ENCODE results near the gene CERS6.
"Not testable (repeated sequence)": the region's sequence is repeated elsewhere in the genome, so short reads cannot be mapped to it uniquely, and the experiment has no call there.

The CERS6 gene

GRCh38 chr2:168650139-168650538 is 194.1 kb downstream of the CERS6 start:
- DNase-seq, result no peak

GRCh38 chr2:168650781-168651180 is 194.7 kb downstream of the CERS6 start:
- no peak for DNase-seq

- no peak for DNase-seq
Observed at GRCh38 chr2:168652997-168653921, 197.2 kb downstream of the CERS6 start.

GRCh38 chr2:168654705-168655104 is 198.6 kb downstream of the CERS6 start:
- DNase-seq, result no peak

GRCh38 chr2:168655207-168655606 is 199.1 kb downstream of the CERS6 start:
- DNase-seq, result no peak

GRCh38 chr2:168657378-168657777 is 201.3 kb downstream of the CERS6 start:
- not testable (repeated sequence) for DNase-seq

GRCh38 chr2:168658706-168659105 is 202.6 kb downstream of the CERS6 start:
- DNase-seq, result no peak

- no peak for DNase-seq
Observed at GRCh38 chr2:168660870-168661862, 205.1 kb downstream of the CERS6 start.

- DNase-seq, result no peak
Observed at GRCh38 chr2:168661863-168662256, 205.8 kb downstream of the CERS6 start.

- no peak for DNase-seq
Observed at GRCh38 chr2:168662651-168663208, 206.7 kb downstream of the CERS6 start.

- no peak for DNase-seq
Observed at GRCh38 chr2:168663993-168664392, 207.9 kb downstream of the CERS6 start.

GRCh38 chr2:168664715-168665114 is 208.6 kb downstream of the CERS6 start:
- not testable (repeated sequence) for DNase-seq

GRCh38 chr2:168666339-168666738 is 210.3 kb downstream of the CERS6 start:
- DNase-seq, result no peak

GRCh38 chr2:168667156-168667555 is 211.1 kb downstream of the CERS6 start:
- DNase-seq, result no peak

- DNase-seq, result no peak
Observed at GRCh38 chr2:168669151-168669550, 213.1 kb downstream of the CERS6 start.

- DNase-seq, result no peak
Observed at GRCh38 chr2:168670478-168670877, 214.4 kb downstream of the CERS6 start.

- no peak for DNase-seq
Observed at GRCh38 chr2:168671932-168672331, 215.9 kb downstream of the CERS6 start.

GRCh38 chr2:168673265-168674189 is 217.5 kb downstream of the CERS6 start:
- no peak for DNase-seq

GRCh38 chr2:168678153-168678853 is 222.2 kb downstream of the CERS6 start:
- DNase-seq, result no peak

- DNase-seq, result no peak
Observed at GRCh38 chr2:168679081-168679480, 223.0 kb downstream of the CERS6 start.

GRCh38 chr2:168679741-168680310 is 223.8 kb downstream of the CERS6 start:
- no peak for DNase-seq

All from stimulated activated CD4-positive, alpha-beta T cell treated with anti-CD3 and anti-CD28 coated beads, Interleukin-4, amount 100 ng/mL, for 24 hours (primary cell).